ENCODE measurements around the gene WASF1.
"Not testable (repeated sequence)": the region's sequence is repeated elsewhere in the genome, so short reads cannot be mapped to it uniquely, and the experiment has no call there.

Gene WASF1

GRCh38 chr6:110173506-110174132 is 5.9 kb downstream of the WASF1 start:
- no peak for DNase-seq (ENCODE audit: low read depth)

DNA sequence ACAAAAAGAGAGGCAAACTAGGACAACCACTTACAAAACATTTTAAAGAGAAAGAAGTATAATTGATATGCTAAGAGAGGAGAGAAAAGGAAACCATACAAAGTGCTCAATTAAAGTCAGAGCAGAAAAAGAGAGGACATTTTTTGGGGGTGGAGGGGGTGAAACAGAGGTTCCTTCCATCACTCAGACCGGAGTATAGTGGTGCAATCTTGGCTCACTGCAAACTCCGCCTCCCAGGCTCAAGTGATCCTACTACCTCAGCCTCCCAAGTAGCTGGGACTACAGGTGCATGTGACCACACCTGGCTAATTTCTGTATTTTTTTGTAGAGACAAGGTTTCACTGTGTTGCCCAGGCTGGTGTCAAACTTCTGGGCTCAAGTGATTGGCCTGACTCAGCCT is 9.4 kb downstream of the WASF1 start:
- DNase-seq (ENCODE audit: low read depth): no peak

DNA sequence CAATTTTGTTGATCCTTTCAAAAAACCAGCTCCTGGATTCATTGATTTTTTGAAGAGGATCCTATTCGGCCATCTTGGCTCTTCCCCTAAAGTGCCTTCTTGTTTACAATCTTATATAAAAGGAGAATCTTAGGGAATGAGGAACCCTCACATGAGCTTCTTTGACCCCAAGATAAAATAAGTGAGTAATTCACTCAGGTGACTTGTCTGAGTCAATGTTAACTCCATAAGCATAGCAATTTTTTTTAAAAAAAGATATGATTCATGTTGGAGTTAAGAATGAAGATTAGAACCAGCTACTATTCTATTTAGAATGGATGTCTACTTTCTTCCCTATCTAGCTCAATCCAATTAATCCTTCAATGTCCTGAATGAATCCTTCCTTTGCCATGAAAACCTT is 21.0 kb downstream of the WASF1 start:
- DNase-seq (ENCODE audit: low read depth): no peak

- DNase-seq (ENCODE audit: low read depth): no peak
Observed at GRCh38 chr6:110147870-110148269, 31.6 kb downstream of the WASF1 start.

GRCh38 chr6:110140650-110141049 is 38.8 kb downstream of the WASF1 start:
- DNase-seq (ENCODE audit: low read depth): peak; percentile 69

GRCh38 chr6:110139052-110139451 is 40.4 kb downstream of the WASF1 start:
- DNase-seq (ENCODE audit: low read depth): no peak

- DNase-seq (ENCODE audit: low read depth): no peak
Observed at GRCh38 chr6:110137924-110138887, 41.3 kb downstream of the WASF1 start.

- no peak for DNase-seq (ENCODE audit: low read depth)
Observed at GRCh38 chr6:110130362-110130761, 49.1 kb downstream of the WASF1 start.

GRCh38 chr6:110128418-110128817 is 51.1 kb downstream of the WASF1 start:
- no peak for DNase-seq (ENCODE audit: low read depth)

DNA sequence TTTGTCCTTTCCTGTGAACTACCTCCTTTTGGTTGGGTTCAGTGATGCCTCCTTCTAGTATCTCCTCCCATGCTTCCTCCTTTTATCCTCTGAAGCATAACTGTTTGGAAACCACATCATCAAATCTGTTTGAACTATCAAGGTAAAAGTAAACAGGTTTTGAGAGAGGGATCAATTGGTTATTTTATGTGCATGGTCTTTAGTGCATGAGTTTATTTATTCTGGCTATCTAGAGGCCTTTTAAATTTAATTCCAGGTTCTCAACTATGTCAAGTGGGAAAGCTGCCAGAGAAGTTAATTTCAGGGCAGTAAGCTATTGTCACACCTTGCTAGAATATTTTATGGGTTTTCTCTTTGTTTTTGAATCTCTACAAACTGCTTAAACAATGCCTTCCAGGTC is 54.1 kb downstream of the WASF1 start:
- DNase-seq (ENCODE audit: low read depth): no peak

- not testable (repeated sequence) for DNase-seq (ENCODE audit: low read depth)
Observed at GRCh38 chr6:110121655-110122054, 57.8 kb downstream of the WASF1 start.

GRCh38 chr6:110116258-110116657 is 63.2 kb downstream of the WASF1 start:
- no peak for DNase-seq (ENCODE audit: low read depth)

DNA sequence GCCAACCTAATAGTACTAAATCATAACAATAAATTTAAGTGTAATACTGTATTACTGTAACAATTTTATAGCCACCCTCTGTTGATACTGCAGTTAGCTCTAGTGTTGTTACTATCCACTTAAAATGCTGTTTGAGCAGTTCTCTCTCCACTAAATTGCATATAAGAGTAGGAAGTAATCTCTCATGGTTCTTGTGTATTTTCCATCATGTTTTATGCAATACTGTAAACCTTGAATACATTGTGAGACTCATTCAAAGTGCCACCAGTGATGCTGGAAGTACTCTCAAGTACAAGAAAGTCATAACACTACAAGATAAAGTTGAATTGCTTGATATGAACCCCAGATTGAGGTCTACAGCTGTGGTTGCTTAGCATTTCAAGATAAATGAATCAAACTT is 65.5 kb downstream of the WASF1 start:
- no peak for DNase-seq (ENCODE audit: low read depth)

- DNase-seq (ENCODE audit: low read depth): no peak
Observed at GRCh38 chr6:110105296-110105695, 74.2 kb downstream of the WASF1 start.

GRCh38 chr6:110103260-110103659 is 76.2 kb downstream of the WASF1 start:
- DNase-seq (ENCODE audit: low read depth): no peak

GRCh38 chr6:110102411-110102810 is 77.1 kb downstream of the WASF1 start:
- DNase-seq (ENCODE audit: low read depth): peak; percentile 9

DNA sequence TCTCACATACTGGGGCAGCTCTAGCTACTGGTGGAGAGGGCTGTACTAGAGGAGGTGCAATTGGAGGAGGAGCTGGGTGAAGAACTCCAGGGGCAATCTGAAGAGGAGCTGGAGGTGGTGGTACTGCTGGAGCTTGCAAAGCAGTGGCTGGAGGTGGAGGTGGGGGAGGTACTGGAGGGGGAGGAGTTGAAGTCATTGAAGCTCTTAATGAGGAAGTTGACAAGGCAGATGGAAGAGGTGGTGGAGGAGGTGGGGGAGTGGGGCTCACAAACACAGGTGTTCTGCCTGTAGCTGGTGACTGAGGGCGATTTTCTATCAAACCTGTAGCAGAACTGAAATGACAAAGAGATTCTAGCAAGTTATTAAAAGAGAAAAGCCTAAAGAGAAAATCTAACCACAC is 77.6 kb downstream of the WASF1 start:
- no peak for DNase-seq (ENCODE audit: low read depth)

DNA sequence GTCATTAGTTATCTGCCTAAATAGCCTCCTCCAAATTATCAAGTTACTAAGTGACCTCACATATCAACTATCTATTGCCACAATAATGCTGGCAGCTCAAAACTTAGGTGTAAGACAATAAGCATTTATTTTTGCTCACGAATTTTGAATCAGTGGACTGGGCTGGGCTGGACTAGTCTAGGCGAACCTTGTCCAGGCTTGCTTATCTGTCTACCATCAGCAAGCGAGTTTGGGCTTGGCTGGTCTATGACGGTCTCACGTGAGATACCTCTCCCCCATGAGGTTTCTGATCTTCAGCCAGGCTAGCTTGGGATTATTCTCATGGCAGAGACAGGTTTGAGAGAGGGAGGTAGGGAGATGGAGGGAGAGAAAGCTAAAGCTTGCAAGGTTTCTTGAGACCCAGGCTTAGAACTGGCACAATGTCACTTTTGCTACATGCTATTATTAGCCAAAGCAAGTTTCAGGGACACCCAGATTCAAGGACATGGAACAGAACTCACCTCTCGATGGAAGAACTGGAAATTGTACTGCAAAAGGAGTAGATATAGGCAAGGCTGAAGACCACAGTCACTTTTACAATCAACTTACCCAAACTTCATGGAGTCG is 80.9 kb downstream of the WASF1 start:
- no peak for DNase-seq (ENCODE audit: low read depth)

DNA sequence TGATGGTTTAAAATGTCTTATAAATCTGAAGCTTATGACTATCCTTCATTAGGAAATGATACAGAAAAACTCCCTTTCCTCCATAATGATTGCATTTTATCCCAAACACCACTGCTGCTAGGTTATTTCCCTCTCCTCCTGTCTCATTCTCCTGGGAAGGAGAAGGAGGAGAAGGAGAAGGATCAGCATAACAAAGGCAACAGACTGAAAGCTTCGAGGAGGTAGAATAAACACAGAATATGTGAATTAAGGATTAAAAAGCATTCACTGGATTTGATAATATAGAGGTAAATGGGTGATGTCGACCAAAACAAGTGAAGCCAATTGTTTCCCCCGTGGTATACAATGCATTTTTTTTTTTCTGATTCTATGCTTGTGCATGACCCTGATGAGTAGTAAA is 82.0 kb downstream of the WASF1 start:
- DNase-seq (ENCODE audit: low read depth): no peak

- DNase-seq (ENCODE audit: low read depth): no peak
Observed at GRCh38 chr6:110095935-110096334, 83.5 kb downstream of the WASF1 start.

DNA sequence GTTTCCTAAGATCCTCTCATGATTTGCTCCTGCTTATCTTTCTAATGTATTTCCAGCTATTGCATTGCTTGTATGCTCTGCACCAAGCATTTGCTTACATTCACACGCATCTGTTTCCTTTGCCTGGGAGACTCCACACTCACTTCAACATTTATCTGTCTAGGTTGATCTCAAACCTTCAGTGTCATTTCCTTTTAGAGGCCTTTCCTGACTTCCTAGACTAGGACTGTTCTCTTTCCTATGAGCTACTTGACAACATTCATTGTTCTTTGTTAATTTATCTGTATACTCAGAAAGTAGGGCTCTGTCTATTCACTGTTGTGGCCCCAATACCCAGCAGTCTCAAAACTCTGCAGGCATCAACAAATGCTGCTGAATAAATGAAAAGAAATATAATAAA is 84.4 kb downstream of the WASF1 start:
- no peak for DNase-seq (ENCODE audit: low read depth)

DNA sequence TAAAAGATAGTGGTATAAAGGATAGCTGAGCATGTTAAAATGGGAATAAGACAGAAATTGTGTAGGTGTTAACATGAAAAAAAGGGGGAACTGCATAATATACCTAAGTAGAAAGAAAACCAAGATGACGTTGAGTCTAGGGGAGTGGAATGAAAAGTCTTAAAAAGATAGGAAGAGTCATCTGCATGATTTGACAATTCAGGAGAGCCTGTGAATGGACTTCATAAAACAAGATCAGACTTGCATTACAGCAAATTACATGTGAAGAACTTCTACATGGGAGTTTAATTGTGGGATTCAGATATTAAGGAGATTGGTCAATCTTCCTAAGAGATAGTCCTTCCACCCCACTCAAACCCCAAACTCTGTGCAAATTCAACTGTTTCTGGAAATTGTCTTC is 85.5 kb downstream of the WASF1 start:
- DNase-seq (ENCODE audit: low read depth): no peak

- no peak for DNase-seq (ENCODE audit: low read depth)
Observed at GRCh38 chr6:110090876-110091275, 88.6 kb downstream of the WASF1 start.
